Gastroesophageal sphincter (tissue), 3 donors: ENCODE measurements around the gene HNF4A.

Experiments
- EP300 ChIP-seq: sonication (generic); formaldehyde crosslinking; IDR thresholded peaks from one replicate; pipeline ENCODE4 v1.6.1; 2017; ENCODE audit warnings: antibody characterized with exemption, mild to moderate bottlenecking
- POLR2A ChIP-seq, 2 donors: fragments of 450-650 bp; IDR thresholded peaks; one replicate each; pipeline ENCODE4 v1.6.1; 2017; ENCODE audit warnings: antibody characterized with exemption in 2 of 2, mild to moderate bottlenecking in 2 of 2, moderate library complexity in 1 of 2
- TF ChIP-seq, protein P1 (sequence below), 4 experiments: fragments of 200-600 bp in 2 of 4; fragments of 450-650 bp in 2 of 4; sonication (generic) in 1 of 4; IDR thresholded peaks; one replicate each; pipeline ENCODE4 v1.5.1; 2017 to 2019; ENCODE audit warnings: antibody characterized with exemption in 4 of 4, mild to moderate bottlenecking in 2 of 4, moderate library complexity in 2 of 4

DNA sequence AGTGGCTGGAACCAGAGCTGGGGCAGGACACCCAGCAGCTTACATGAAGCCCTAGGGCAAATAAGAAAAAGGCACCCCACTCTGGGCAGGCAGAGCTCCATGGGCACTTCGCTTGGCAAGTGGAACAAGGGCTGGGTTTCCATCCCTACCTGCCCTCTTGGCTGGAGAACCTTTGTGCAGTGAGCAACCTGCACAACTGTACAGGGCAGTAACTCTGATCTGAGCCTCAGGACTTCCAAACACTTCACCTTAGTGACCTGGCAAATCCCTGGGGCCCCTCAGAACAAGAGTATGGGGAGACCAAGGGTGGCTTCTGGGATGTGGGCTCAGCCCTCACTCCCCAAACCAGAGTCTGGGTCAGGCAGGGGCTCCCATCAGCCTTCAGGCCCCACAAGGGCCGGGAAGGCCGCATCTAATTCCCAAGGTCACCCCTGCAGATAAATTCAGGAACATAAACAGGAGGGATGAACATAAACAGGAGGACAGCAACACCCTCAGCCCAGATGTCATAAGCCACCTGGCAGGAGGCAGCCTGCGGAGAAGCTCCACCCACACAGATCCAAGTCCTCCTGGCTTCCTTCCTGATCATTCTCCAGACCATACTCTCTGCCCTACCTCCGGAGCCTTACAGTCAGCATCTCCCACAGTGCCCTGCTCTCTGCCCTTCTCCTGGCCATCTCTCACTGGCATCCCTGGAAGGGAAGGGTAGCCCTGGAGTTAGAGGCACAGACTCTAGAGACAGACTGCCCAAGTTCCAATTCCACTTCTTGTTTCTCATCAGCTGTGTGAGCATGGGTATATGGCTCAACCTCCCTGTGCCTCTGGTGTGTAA, 37.5 kb downstream of the HNF4A start:
- TF ChIP-seq, protein P1, sequence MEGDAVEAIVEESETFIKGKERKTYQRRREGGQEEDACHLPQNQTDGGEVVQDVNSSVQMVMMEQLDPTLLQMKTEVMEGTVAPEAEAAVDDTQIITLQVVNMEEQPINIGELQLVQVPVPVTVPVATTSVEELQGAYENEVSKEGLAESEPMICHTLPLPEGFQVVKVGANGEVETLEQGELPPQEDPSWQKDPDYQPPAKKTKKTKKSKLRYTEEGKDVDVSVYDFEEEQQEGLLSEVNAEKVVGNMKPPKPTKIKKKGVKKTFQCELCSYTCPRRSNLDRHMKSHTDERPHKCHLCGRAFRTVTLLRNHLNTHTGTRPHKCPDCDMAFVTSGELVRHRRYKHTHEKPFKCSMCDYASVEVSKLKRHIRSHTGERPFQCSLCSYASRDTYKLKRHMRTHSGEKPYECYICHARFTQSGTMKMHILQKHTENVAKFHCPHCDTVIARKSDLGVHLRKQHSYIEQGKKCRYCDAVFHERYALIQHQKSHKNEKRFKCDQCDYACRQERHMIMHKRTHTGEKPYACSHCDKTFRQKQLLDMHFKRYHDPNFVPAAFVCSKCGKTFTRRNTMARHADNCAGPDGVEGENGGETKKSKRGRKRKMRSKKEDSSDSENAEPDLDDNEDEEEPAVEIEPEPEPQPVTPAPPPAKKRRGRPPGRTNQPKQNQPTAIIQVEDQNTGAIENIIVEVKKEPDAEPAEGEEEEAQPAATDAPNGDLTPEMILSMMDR (IDR thresholded peaks at IDR 0.05) = no peak
- TF ChIP-seq EP300 = no peak
- no peak for TF ChIP-seq POLR2A (IDR thresholded peaks at IDR 0.05)
